BLaER1 (cell line): ENCODE results near the gene HBA2.

Experiments
- H3K27ac ChIP-seq: shearing (Covaris generic); formaldehyde crosslinking; 2 replicates; pipeline ENCODE4 v1.8.1; 2022
- H3K27me3 ChIP-seq: shearing (Covaris generic); formaldehyde crosslinking; 2 replicates; pipeline ENCODE4 v1.8.1; 2022
- H3K36me3 ChIP-seq: shearing (Covaris generic); formaldehyde crosslinking; 2 replicates; pipeline ENCODE4 v1.8.1; 2022
- H3K4me1 ChIP-seq: shearing (Covaris generic); formaldehyde crosslinking; 2 replicates; pipeline ENCODE4 v1.8.1; 2022
- H3K4me2 ChIP-seq: shearing (Covaris generic); formaldehyde crosslinking; 2 replicates; pipeline ENCODE4 v1.8.1; 2022
- H3K4me3 ChIP-seq: shearing (Covaris generic); formaldehyde crosslinking; 2 replicates; pipeline ENCODE4 v1.8.1; 2022
- H3K9ac ChIP-seq: shearing (Covaris generic); formaldehyde crosslinking; 2 replicates; pipeline ENCODE4 v1.8.1; 2022
- H3K9me3 ChIP-seq: shearing (Covaris generic); formaldehyde crosslinking; 2 replicates; pipeline ENCODE4 v1.8.1; 2022
- H4K20me1 ChIP-seq: shearing (Covaris generic); formaldehyde crosslinking; 2 replicates; pipeline ENCODE4 v1.8.1; 2022
- Cebpa-rat ChIP-seq: shearing (Covaris generic); IDR thresholded peaks from 2 replicates; pipeline ENCODE4 v1.8.1; 2022

The HBA2 gene

GRCh38 chr16:180681-181564, 8.2 kb downstream of the HBA2 start:
- H3K36me3 ChIP-seq, result peaks cover 28% of the 10 kb centered on the region
- peak overlapping the region; percentile 43; the same call in 1 of the 2 replicates for H3K27ac ChIP-seq
- H3K9ac ChIP-seq, result peak overlapping the region; percentile 48; the same call in 1 of the 2 replicates
- peaks cover 12% of the 10 kb centered on the region for H3K4me1 ChIP-seq
- H3K27me3 ChIP-seq, result peaks cover 56% of the 10 kb centered on the region
- H3K9me3 ChIP-seq, result no peaks in the 10 kb centered on the region
- H3K4me3 ChIP-seq, result peak overlapping the region; percentile 60
- peaks cover 84% of the 10 kb centered on the region for H4K20me1 ChIP-seq
- H3K4me2 ChIP-seq, result peak overlapping the region; percentile 96
- TF ChIP-seq Cebpa-rat, result no peak

GRCh38 chr16:181565-182021, 8.9 kb downstream of the HBA2 start:
- no peaks in the 10 kb centered on the region for H3K9me3 ChIP-seq
- H3K4me2 ChIP-seq, result peak overlapping the region; percentile 96
- H4K20me1 ChIP-seq, result peaks cover 84% of the 10 kb centered on the region
- peaks cover 12% of the 10 kb centered on the region for H3K4me1 ChIP-seq
- TF ChIP-seq Cebpa-rat, result no peak
- peaks cover 28% of the 10 kb centered on the region for H3K36me3 ChIP-seq
- H3K27ac ChIP-seq, result no peak overlapping the region
- H3K4me3 ChIP-seq, result peak overlapping the region; percentile 60
- peaks cover 50% of the 10 kb centered on the region for H3K27me3 ChIP-seq
- H3K9ac ChIP-seq, result no peak overlapping the region

- Histone ChIP-seq H3K4me1 (peaks cover 12% of the 10 kb centered on the region), H3K27me3 (peaks cover 38% of the 10 kb centered on the region), H3K4me2 (no peak overlapping the region), H3K27ac (no peak overlapping the region), H3K36me3 (peaks cover 39% of the 10 kb centered on the region), H3K4me3 (no peak overlapping the region), H4K20me1 (peaks cover 84% of the 10 kb centered on the region), H3K9ac (no peak overlapping the region), H3K9me3 (no peaks in the 10 kb centered on the region)
- no peak for TF ChIP-seq Cebpa-rat
Observed at GRCh38 chr16:183005-183404, 10.3 kb downstream of the HBA2 start.

GRCh38 chr16:185213-185612, 12.5 kb downstream of the HBA2 start:
- H3K9ac ChIP-seq, result no peak overlapping the region
- H3K27me3 ChIP-seq, result peaks cover 15% of the 10 kb centered on the region
- H4K20me1 ChIP-seq, result peaks cover 86% of the 10 kb centered on the region
- TF ChIP-seq Cebpa-rat, result no peak
- no peaks in the 10 kb centered on the region for H3K9me3 ChIP-seq
- H3K4me1 ChIP-seq, result peaks cover 12% of the 10 kb centered on the region
- H3K4me2 ChIP-seq, result no peak overlapping the region
- peaks cover 61% of the 10 kb centered on the region for H3K36me3 ChIP-seq
- no peak overlapping the region for H3K4me3 ChIP-seq
- H3K27ac ChIP-seq, result no peak overlapping the region

- H3K36me3 ChIP-seq, result peaks cover 66% of the 10 kb centered on the region
- H3K27me3 ChIP-seq, result peaks cover 11% of the 10 kb centered on the region
- H3K9me3 ChIP-seq, result no peaks in the 10 kb centered on the region
- no peak overlapping the region for H3K27ac ChIP-seq
- H3K4me2 ChIP-seq, result no peak overlapping the region
- H3K4me1 ChIP-seq, result peaks cover 10% of the 10 kb centered on the region
- H4K20me1 ChIP-seq, result peaks cover 86% of the 10 kb centered on the region
- H3K9ac ChIP-seq, result no peak overlapping the region
- H3K4me3 ChIP-seq, result no peak overlapping the region
- no peak for TF ChIP-seq Cebpa-rat
Observed at GRCh38 chr16:185691-186090, 13.0 kb downstream of the HBA2 start.

GRCh38 chr16:187330-187729, 14.7 kb downstream of the HBA2 start:
- no peak overlapping the region for H3K27ac ChIP-seq
- H3K9ac ChIP-seq, result no peak overlapping the region
- H3K4me2 ChIP-seq, result no peak overlapping the region
- H4K20me1 ChIP-seq, result peaks cover 88% of the 10 kb centered on the region
- H3K9me3 ChIP-seq, result no peaks in the 10 kb centered on the region
- H3K36me3 ChIP-seq, result peaks cover 82% of the 10 kb centered on the region
- no peaks in the 10 kb centered on the region for H3K27me3 ChIP-seq
- H3K4me3 ChIP-seq, result no peak overlapping the region
- H3K4me1 ChIP-seq, result no peaks in the 10 kb centered on the region
- TF ChIP-seq Cebpa-rat, result no peak

GRCh38 chr16:188674-189073, 16.0 kb downstream of the HBA2 start:
- Histone ChIP-seq H3K9ac (no peak overlapping the region), H3K27ac (no peak overlapping the region), H4K20me1 (peaks cover 87% of the 10 kb centered on the region), H3K4me2 (no peak overlapping the region), H3K36me3 (peaks cover 89% of the 10 kb centered on the region), H3K4me3 (no peak overlapping the region), H3K4me1 (no peaks in the 10 kb centered on the region), H3K9me3 (no peaks in the 10 kb centered on the region), H3K27me3 (no peaks in the 10 kb centered on the region)
- no peak for TF ChIP-seq Cebpa-rat

- Histone ChIP-seq H3K36me3 (peaks cover 89% of the 10 kb centered on the region), H3K27ac (no peak overlapping the region), H3K4me1 (no peaks in the 10 kb centered on the region), H3K27me3 (no peaks in the 10 kb centered on the region), H3K4me2 (no peak overlapping the region), H4K20me1 (peaks cover 87% of the 10 kb centered on the region), H3K9ac (no peak overlapping the region), H3K9me3 (no peaks in the 10 kb centered on the region), H3K4me3 (no peak overlapping the region)
- TF ChIP-seq Cebpa-rat, result no peak
Observed at GRCh38 chr16:189604-190186, 17.0 kb downstream of the HBA2 start.

- no peaks in the 10 kb centered on the region for H3K27me3 ChIP-seq
- no peak for TF ChIP-seq Cebpa-rat
- H3K27ac ChIP-seq, result no peak overlapping the region
- peaks cover 99% of the 10 kb centered on the region for H3K36me3 ChIP-seq
- no peak overlapping the region for H3K4me2 ChIP-seq
- H3K9ac ChIP-seq, result no peak overlapping the region
- H3K9me3 ChIP-seq, result no peaks in the 10 kb centered on the region
- no peak overlapping the region for H3K4me3 ChIP-seq
- peaks cover 97% of the 10 kb centered on the region for H4K20me1 ChIP-seq
- no peaks in the 10 kb centered on the region for H3K4me1 ChIP-seq
Observed at GRCh38 chr16:191831-192230, 19.2 kb downstream of the HBA2 start.

- Histone ChIP-seq H3K27ac (no peak overlapping the region), H3K4me1 (no peaks in the 10 kb centered on the region), H3K4me2 (no peak overlapping the region), H3K4me3 (no peak overlapping the region), H3K27me3 (no peaks in the 10 kb centered on the region), H3K36me3 (peaks cover 100% of the 10 kb centered on the region), H3K9ac (no peak overlapping the region), H4K20me1 (peaks cover 99% of the 10 kb centered on the region), H3K9me3 (no peaks in the 10 kb centered on the region)
- no peak for TF ChIP-seq Cebpa-rat
Observed at GRCh38 chr16:192686-193085, 20.0 kb downstream of the HBA2 start.
